KOPT-K1 (cell line): Measurements from ENCODE around the gene FGG.
"Not testable (repeated sequence)": the region's sequence is repeated elsewhere in the genome, so short reads cannot be mapped to it uniquely, and the experiment has no call there.

Source experiments
- H3K27ac ChIP-seq: fragments of 200-600 bp; sonication (generic); 2 replicates; pipeline ENCODE4 v1.5.1; 2016; ENCODE audit warnings: antibody characterized with exemption, mild to moderate bottlenecking, low read depth, low read length; ENCODE audit not compliant: poor library complexity, severe bottlenecking
- H3K36me3 ChIP-seq: fragments of 200-600 bp; sonication (generic); 2 replicates; pipeline ENCODE4 v1.5.1; 2017; ENCODE audit warnings: antibody characterized with exemption, mild to moderate bottlenecking, low read length, moderate library complexity; ENCODE audit not compliant: insufficient read depth
- H3K9me3 ChIP-seq: fragments of 200-600 bp; sonication (generic); 2 replicates; pipeline ENCODE4 v1.5.1; 2017; ENCODE audit warnings: antibody characterized with exemption, low read length, mild to moderate bottlenecking; ENCODE audit not compliant: insufficient read depth, poor library complexity, severe bottlenecking

Gene FGG

GRCh38 chr4:154602404-154603020, 9.9 kb downstream of the FGG start:
- Histone ChIP-seq H3K36me3 (no peaks in the 10 kb centered on the region), H3K27ac (no peak overlapping the region), H3K9me3 (no peaks in the 10 kb centered on the region)

GRCh38 chr4:154597798-154598774, 14.4 kb downstream of the FGG start:
- Histone ChIP-seq H3K27ac (no peak overlapping the region), H3K9me3 (no peaks in the 10 kb centered on the region), H3K36me3 (no peaks in the 10 kb centered on the region)

- H3K27ac ChIP-seq, H3K9me3 ChIP-seq, H3K36me3 ChIP-seq: not testable (repeated sequence)
Measured at GRCh38 chr4:154597281-154597680, 15.2 kb downstream of the FGG start.

- Histone ChIP-seq H3K9me3 (no peaks in the 10 kb centered on the region), H3K27ac (no peak overlapping the region), H3K36me3 (no peaks in the 10 kb centered on the region)
Measured at GRCh38 chr4:154595807-154596206, 16.6 kb downstream of the FGG start.

GRCh38 chr4:154594343-154594742, 18.1 kb downstream of the FGG start:
- H3K36me3 ChIP-seq, H3K27ac ChIP-seq, H3K9me3 ChIP-seq: not testable (repeated sequence)

GRCh38 chr4:154593868-154594267, 18.6 kb downstream of the FGG start:
- Histone ChIP-seq H3K36me3 (no peaks in the 10 kb centered on the region), H3K9me3 (no peaks in the 10 kb centered on the region), H3K27ac (no peak overlapping the region)

GRCh38 chr4:154591890-154592289, 20.6 kb downstream of the FGG start:
- no peaks in the 10 kb centered on the region for H3K9me3 ChIP-seq
- H3K27ac ChIP-seq, result no peak overlapping the region
- no peaks in the 10 kb centered on the region for H3K36me3 ChIP-seq

- Histone ChIP-seq H3K9me3 (no peaks in the 10 kb centered on the region), H3K27ac (no peak within 1 kb of the TSS), H3K36me3 (no peaks in the 10 kb centered on the region)
Measured at GRCh38 chr4:154590329-154591006, 22.0 kb downstream of the FGG start, which contains the start of gene FGA. Gene FGA, minus strand, starts transcription at chr4:154590742. Its CDS starts 55 bp downstream, at chr4:154590687.

- Histone ChIP-seq H3K36me3 (no peaks in the 10 kb centered on the region), H3K9me3 (no peaks in the 10 kb centered on the region), H3K27ac (no peak overlapping the region)
Measured at GRCh38 chr4:154589296-154590197, 22.9 kb downstream of the FGG start.

- Histone ChIP-seq H3K27ac (no peak overlapping the region), H3K36me3 (no peaks in the 10 kb centered on the region), H3K9me3 (no peaks in the 10 kb centered on the region)
Measured at GRCh38 chr4:154588198-154588597, 24.3 kb downstream of the FGG start.

GRCh38 chr4:154586296-154587033, 26.0 kb downstream of the FGG start:
- Histone ChIP-seq H3K27ac (no peak overlapping the region), H3K36me3 (no peaks in the 10 kb centered on the region)

GRCh38 chr4:154585369-154586018, 27.0 kb downstream of the FGG start:
- Histone ChIP-seq H3K27ac (no peak overlapping the region), H3K9me3 (no peaks in the 10 kb centered on the region), H3K36me3 (no peaks in the 10 kb centered on the region)

More at GRCh38 chr4:154586296-154587033, 26.0 kb downstream of the FGG start:
- no peaks in the 10 kb centered on the region for H3K9me3 ChIP-seq

- Histone ChIP-seq H3K36me3 (no peaks in the 10 kb centered on the region), H3K27ac (no peak overlapping the region), H3K9me3 (no peaks in the 10 kb centered on the region)
Measured at GRCh38 chr4:154584259-154584658, 28.2 kb downstream of the FGG start.
